HL-60 (cell line): ENCODE measurements around the gene CCDC183.
A peak's percentile ranks its signal among the peaks of the same experiment; 100 is the strongest.
"Not testable (repeated sequence)": the region's sequence is repeated elsewhere in the genome, so short reads cannot be mapped to it uniquely, and the experiment has no call there.

Experiments used
- DNase-seq, 2 experiments: peaks; one replicate each; pipeline ENCODE4 v3.0.0-alpha.2; 2010 to 2020; ENCODE audit warnings: low read depth in 1 of 2, low spot score in 1 of 2
- H3K27ac ChIP-seq: fragments of 250-450 bp; sonication (Bioruptor Pico); replicated peaks from 2 replicates; pipeline ENCODE4 v1.5.1; 2020; ENCODE audit warnings: mild to moderate bottlenecking, moderate library complexity
- H3K27me3 ChIP-seq: fragments of 250-450 bp; sonication (Bioruptor Pico); 2 replicates; pipeline ENCODE4 v1.5.1; 2021; ENCODE audit warnings: mild to moderate bottlenecking, moderate library complexity; ENCODE audit not compliant: insufficient read depth, poor library complexity, severe bottlenecking
- H3K4me3 ChIP-seq: replicated peaks from 2 replicates; pipeline ENCODE4 v1.5.1; 2011; ENCODE audit warnings: mild to moderate bottlenecking, control low read depth, low read length; ENCODE audit not compliant: insufficient read depth
- CTCF ChIP-seq: IDR thresholded peaks from one replicate; pipeline ENCODE4 v1.5.1; 2011; ENCODE audit warnings: low read length, control low read depth, inconsistent platforms; ENCODE audit not compliant: insufficient read depth
- GABPA ChIP-seq: IDR thresholded peaks from 2 replicates; pipeline ENCODE4 v1.6.1; 2012; ENCODE audit warnings: low read depth
- POLR2AphosphoS5 ChIP-seq: IDR thresholded peaks from 2 replicates; pipeline ENCODE4 v1.6.1; 2012; ENCODE audit warnings: low read depth
- REST ChIP-seq: IDR thresholded peaks from 2 replicates; pipeline ENCODE4 v1.6.1; 2012; ENCODE audit warnings: low read depth; ENCODE audit not compliant: insufficient replicate concordance
- SPI1 ChIP-seq: IDR thresholded peaks from 2 replicates; pipeline ENCODE4 v1.6.1; 2012; ENCODE audit warnings: low read depth, mild to moderate bottlenecking, borderline replicate concordance

The CCDC183 gene

DNA sequence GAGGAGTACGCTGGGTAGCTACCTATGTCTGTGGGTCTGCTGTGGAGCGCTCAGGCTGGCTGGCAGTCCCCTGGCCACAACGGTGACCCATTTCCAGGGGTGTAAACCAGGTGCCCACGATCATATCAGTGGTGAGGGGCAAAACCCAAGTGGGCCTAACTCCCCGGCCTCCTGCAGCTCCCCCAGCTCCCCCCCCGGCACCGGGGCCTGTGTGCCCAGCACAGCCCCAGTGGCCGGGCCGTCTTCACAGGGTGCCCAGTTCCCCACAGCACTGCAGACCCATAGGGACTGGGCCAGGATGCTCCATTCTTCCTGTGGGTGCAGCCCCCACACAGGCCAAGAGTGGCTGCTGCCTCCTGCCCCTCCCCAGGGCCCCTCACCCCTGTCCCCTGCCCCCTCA, 37.1 kb upstream of the CCDC183 start:
- H3K27me3 ChIP-seq = no peaks in the 10 kb centered on the region
- no peak overlapping the region for H3K4me3 ChIP-seq
- no peak for TF ChIP-seq GABPA
- no peak for TF ChIP-seq POLR2AphosphoS5
- TF ChIP-seq REST = no peak
- no peak for TF ChIP-seq CTCF
- no peak for TF ChIP-seq SPI1
- DNase-seq = no peak
- H3K27ac ChIP-seq = no peak overlapping the region

GRCh38 chr9:136759436-136760325, 36.5 kb upstream of the CCDC183 start:
- H3K4me3 ChIP-seq = no peak overlapping the region
- TF ChIP-seq REST (no peak), GABPA (no peak), SPI1 (no peak), POLR2AphosphoS5 (no peak), CTCF (no peak)
- no peak overlapping the region for H3K27ac ChIP-seq
- no peak for DNase-seq
- H3K27me3 ChIP-seq = no peaks in the 10 kb centered on the region

GRCh38 chr9:136760424-136760823, 35.7 kb upstream of the CCDC183 start:
- no peak for DNase-seq
- Histone ChIP-seq H3K27ac (no peak overlapping the region), H3K27me3 (no peaks in the 10 kb centered on the region), H3K4me3 (no peak overlapping the region)
- no peak for TF ChIP-seq SPI1

DNA sequence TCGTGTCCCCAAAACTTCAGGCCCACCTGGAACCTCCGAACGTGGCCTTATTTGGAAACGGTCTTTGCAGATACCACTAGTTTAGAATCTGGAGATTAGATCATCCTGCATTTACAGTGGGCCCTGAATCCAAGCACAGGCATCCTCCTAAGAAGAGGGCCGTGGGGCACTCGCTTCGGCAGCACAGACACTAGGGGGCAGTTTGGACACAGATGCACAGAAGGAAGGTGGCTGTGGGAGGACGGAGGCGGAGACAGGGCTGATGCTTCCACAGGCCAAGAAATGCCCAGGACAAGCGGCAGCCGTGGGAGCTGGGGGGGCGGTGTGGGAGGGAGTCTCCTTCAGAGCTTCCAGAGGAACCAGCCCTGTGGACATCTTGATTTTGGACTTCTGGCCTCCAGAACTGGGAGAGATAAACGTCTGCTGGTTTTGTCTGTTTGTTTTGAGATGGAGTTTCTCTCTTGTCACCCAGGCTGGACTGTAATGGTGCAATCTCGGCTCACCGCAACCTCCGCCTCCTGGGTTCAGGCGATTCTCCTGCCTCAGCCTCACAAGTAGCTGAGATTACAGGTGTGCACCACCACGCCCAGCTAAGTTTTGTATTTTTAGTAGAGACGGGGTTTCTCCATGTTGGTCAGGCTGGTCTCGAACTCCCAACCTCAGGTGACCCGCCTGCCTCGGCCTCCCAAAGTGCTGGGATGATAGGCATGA, 35.1 kb upstream of the CCDC183 start:
- H3K27me3 ChIP-seq, H3K4me3 ChIP-seq, H3K27ac ChIP-seq: not testable (repeated sequence)
- peak; percentile 66 for TF ChIP-seq CTCF
- DNase-seq = peak; percentile 39 to 75
